GM18517 (cell line): Measurements from ENCODE around the gene MTCH1.
"Not testable (repeated sequence)": the region's sequence is repeated elsewhere in the genome, so short reads cannot be mapped to it uniquely, and the experiment has no call there.

Source experiments
- ATAC-seq: cut with Tn5 transposase; IDR thresholded peaks from one replicate; pipeline ENCODE4 v1.9.1; 2021; ENCODE audit warnings: mild to moderate bottlenecking, moderate library complexity; ENCODE audit not compliant: unreplicated experiment

MTCH1 gene

DNA sequence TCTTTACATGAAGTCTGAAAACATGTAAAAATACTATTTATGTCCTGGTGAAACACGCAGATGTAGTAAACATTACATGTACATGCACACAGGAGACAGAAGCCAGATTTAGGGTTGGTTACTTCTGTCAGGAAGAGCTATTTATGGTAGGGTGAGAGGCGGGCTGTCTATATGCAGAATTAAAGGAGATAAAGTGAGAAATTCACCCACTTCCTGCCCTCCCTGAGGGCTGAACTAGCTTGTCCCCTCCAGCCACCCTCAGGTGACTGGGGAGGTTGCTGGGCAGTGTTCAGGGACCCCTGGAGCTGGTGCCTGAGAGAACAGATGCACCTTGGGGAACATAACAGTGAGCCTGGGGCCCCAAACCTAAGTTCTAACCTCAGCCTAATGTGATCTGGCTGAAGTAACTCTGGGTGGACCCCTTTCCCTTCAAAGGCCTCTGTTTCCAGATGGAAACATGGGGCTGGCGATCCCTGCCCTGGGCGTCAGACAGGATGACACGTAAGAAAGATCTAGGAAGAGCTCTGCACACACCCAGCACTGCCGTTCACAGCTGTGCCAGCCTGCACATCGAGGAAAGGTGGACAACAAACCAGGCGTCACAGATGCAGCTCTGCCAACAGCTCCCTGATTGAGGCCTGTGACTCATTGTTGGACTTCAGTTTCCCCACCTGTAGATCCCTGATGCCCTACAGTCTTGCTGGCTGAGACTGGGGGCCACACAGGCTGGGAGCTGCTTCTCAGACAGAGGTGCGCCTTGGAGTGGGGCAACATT lies 30.1 kb downstream of the MTCH1 start:
- ATAC-seq: no peak

DNA sequence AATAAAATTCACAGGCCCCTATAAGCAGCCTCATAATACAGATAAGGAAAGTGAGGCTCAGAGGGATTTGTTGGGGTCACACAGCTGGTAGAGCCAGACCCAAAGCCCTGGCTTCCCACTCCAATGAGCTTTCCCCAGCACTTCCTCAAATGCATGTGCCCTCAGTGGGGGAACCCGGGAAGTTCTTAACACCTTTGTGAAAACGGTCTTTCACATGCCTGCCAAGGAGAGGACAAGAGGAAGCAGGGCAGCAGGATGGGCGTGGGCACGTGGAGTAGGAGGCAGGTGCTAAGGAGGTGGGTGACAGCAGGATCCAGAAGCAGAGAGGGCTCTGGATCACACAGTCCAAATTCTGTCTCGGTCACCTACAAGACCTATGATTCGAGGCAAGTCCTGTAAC lies 30.9 kb downstream of the MTCH1 start:
- no peak for ATAC-seq

DNA sequence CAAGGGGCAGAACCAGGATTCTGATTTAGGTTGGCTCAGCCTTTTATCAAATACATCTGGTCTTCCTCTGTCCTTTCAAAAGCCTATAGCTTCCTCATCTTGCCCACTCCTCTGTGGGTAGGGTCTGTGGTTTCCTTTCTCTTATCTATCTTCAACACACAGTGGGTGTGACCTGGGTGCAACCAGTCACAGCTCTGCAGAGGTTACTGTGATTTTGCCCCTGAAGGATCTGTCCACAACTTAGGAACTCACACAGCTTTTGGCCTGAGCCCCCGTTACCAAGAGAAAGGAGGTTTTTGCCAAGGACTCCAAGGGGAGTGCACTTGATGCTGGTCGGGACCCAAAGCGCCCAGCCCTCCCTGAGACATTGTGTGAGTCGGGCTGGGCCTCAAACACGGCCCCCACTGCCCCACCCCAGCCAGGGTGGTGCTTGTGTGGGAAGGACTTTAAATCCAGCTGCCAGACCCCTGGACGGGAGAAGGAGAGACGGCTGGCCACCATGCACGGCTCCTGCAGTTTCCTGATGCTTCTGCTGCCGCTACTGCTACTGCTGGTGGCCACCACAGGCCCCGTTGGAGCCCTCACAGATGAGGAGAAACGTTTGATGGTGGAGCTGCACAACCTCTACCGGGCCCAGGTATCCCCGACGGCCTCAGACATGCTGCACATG lies 31.6 kb downstream of the MTCH1 start, which contains the start of gene PI16:
TSS of gene PI16 (plus strand) at position 477 of the 670 bp plus-strand sequence. CDS start at position 500, 23 bp downstream.
- ATAC-seq: no peak

DNA sequence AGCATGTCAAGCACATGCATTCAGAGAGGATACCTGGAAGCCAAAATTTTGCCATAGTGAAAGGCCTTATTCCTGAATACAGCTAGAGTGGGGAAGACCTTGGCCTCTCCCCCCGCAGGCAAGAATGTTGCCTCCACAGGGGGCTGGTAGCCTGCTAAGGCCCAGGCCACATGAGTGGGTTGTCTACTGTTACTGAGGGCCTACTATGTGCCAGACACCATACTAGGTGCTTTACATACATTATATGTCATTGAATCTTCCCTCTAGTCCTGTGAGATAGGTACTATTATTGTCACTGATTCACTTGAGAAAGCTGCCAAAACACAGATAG lies 32.1 kb downstream of the MTCH1 start:
- no peak for ATAC-seq

DNA sequence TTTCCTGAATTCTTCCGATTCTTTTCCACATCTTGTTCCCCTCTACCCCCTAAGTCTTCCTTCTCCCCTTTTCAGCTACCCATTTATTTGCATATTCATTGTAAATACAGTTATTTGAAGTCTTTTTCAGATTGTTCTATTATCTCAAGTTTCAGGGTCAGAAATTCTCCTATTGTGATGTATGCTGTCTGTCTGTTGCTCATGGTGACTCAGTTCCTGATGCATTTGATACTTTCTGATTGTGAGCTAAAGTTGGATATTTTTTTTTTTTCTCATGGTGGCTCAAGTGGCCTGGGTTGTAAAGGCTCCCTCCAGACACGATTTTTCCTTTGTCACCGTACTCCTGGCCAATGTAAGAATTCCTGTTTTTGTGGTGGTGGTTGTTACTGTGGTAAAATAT lies 36.4 kb downstream of the MTCH1 start:
- ATAC-seq: no peak

DNA sequence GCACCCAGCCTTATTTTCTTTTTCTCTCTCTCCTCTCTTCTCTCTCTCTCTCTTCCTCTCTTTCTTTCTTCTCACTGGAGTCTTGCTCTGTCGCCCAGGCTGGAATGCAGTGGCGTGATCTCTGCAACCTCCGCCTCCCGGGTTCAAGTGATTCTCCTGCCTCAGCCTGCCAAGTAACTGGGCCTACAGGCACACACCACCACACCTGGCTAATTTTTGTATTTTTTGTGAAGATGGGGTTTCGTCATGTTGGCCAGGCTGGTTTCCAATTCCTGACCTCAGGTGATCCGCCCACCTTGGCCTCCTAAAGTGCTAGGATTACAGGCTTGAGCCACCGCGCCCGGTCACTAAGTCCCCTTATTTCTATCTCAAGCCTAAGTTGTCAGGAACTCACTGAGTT lies 36.9 kb downstream of the MTCH1 start:
- not testable (repeated sequence) for ATAC-seq

DNA sequence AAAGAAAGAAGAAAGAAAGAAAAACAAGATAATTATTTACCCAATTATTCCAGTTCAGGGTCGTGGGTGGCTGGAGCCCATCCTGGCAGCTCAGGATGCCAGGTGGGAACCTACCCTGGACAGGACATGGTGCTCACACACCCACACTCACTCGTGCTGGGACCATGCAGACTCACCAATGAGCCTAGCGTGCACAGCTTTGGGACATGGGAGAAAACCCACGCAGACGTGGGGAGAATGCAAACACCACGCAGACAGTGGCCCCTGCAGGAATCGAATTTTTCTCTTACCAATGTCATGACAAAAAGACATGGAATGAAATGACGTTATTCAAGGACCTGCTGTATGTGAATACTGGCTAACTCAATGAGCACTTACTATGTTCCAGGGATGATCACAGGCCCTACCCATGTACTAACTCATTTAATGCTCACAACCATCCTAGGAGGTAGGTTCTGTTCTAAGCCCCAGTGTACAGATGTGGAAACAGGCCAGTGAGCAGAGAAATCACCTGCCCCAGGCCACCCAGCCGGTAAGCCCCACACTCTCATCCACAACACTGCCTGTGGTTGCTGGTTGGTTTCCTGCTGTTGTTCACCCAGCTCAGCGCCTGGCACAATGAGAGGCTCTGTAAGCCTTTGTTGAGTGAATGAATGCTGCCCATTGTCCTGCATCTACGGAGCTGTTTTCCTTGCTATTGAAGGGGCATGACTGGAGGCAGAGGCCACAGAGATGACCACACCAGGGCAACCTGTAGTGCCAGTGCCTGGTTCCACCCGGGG lies 38.2 kb downstream of the MTCH1 start:
- no peak for ATAC-seq

DNA sequence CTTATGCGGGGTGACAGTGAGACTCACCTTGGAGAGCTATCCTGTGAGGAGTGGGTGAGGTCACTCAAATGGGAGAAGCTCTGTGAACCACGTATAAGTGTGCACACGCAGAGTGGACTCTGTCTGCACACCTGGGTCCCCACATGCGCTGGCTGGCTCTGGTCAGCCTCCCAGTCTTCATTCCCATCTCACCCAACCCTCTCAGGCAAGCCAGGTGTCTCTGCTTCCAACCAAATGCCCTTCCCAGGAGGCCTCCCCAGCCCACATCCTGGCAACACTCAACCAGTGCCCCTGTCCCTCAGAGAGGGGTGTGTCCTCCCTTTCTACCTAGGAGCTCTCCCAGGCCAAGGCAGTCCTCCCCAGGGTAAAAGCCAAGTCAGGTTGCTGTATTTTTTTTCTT lies 39.5 kb downstream of the MTCH1 start:
- ATAC-seq: no peak

DNA sequence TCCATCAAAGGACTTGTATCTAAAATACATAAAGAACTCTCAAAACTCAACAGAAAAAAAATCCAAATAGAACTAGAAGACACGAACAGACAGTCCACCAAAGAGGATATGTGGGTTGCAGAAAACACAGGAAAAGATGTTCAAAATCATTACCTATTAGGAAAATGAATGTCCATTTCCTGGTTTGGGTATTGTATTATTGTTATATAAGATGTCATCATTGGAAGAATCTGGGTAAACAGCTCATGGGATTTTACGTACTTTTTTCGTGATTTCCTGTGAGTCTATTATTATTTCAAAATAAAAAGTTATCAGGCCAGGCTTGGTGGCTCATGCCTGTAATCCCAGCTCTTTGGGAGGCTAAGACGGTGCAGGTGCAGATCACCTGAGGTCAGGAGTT lies 40.7 kb downstream of the MTCH1 start:
- no peak for ATAC-seq

DNA sequence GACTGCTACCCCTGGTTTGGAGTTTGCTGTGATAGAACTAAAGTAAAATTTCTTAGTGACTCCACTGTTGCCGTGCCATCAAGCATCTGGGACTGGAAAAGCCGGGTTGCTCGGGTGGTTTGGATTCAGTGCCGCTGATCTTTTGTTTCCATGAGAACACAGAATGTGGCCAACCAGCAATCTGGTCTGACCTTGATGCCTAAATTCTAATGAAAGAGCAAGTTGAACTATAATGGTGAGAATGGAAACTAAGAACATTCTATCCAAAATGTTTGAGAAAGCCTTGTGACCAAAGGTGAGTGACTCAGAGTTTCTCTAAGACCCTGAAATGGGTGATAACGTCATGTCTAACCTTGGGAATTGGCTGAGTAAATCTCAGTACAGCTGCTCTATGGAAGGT lies 41.3 kb downstream of the MTCH1 start:
- no peak for ATAC-seq

DNA sequence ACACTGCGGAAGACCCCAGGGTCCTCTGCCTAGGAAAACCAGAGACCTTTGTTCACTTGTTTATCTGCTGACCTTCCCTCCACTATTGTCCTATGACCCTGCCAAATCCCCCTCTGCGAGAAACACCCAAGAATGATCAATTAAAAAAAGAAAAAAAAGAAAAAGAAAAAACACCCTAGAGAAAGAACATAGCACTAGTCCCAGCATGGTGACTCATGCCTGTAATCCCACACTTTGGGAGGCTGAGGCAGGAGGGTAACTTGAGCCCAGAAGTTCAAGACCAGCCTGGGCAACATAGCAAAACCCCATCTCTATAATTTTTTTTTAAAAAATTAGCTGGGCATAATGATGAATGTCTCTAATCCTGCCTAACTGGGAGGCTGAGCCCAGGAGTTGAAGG lies 43.7 kb downstream of the MTCH1 start:
- ATAC-seq: not testable (repeated sequence)

DNA sequence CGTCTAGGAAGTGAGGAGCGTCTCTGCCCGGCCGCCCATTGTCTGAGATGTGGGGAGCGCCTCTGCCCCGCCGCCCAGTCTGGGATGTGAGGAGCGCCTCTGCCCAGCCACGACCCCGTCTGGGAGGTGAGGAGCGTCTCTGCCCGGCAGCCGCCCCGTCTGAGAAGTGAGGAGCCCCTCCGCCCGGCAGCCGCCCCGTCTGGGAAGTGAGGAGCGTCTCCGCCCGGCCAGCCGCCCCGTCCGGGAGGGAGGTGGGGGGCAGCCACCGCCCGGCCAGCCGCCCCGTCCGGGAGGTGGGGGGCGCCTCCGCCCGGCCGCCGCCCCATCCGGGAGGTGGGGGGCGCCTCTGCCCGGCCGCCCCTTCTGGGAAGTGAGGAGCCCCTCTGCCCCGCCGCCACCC lies 44.4 kb downstream of the MTCH1 start:
- ATAC-seq: not testable (repeated sequence)

DNA sequence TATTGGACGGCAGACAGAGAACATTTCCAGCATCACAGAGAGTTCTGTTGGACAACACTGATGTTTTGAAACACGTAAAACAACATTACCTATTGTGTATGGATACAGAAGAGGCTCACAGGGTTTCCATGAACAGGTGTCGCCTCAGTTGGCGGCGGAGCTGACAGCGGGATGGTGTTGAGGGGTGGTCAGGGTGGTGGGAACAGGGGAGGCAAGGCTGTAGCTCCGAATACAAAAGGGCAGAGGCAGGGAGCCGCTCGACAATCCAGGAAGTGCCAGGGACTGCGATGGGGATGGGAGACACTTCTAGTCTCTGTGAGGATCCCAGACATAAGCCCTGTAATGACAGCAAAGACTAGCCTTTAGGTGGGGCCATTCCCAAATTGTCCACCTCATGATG lies 46.0 kb downstream of the MTCH1 start:
- ATAC-seq: no peak

DNA sequence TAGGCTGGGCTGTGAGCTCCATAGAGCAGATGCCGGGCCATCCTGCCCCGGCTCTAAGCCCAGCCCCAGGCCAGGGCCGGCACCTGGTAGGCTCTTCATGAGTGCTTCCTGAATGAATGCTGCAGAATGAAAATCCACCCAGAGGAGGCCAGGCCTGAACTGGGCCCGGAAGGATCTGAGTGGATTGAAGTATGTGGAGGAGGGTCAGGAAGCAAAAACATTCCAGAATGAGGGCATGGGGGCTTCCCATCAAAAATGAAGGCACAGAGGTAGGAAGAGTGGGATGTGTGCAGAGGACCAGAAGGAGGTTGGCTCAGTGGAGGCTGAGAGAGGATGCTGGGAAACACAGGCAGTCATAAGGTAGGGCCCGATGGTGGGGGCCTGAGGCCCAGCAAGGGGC lies 47.0 kb downstream of the MTCH1 start:
- not testable (repeated sequence) for ATAC-seq

DNA sequence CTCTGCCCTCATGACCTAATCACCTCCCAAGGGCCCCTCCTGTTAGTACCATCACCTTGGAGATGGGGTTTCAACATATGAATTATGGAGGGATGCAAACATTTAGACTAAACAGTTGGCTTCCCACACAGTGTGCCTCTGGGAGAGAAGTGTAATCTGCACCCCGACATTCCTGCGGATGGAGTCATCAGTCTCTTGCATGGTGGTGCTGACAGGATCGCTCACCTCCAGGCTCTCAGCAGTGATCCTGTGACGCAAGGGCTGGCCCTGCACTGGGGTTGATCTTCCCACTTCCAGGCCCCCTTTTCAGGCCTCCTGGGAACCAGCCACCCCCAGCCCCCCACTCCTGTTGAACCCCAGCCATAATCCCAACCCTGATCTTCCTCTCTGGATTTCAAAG lies 47.5 kb downstream of the MTCH1 start:
- no peak for ATAC-seq

DNA sequence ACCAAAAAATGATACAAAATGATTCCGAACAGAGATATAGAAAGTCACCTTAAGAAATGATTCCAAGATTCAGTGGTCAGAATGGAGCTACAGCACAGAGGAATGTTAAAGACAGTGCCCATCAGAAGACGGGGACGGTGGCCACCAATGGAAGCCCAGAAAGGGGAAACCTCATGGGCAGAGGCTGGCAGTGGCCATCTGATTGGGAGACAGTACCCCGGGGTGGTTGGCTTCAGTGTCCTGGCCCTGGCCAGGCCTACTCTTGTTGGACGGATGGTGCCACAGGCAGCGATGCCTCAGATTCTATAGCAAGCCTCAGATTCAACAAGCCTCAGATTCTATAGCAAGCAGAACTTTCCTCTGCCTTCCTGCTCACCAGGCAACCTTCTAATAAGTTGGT lies 48.1 kb downstream of the MTCH1 start:
- ATAC-seq: no peak

DNA sequence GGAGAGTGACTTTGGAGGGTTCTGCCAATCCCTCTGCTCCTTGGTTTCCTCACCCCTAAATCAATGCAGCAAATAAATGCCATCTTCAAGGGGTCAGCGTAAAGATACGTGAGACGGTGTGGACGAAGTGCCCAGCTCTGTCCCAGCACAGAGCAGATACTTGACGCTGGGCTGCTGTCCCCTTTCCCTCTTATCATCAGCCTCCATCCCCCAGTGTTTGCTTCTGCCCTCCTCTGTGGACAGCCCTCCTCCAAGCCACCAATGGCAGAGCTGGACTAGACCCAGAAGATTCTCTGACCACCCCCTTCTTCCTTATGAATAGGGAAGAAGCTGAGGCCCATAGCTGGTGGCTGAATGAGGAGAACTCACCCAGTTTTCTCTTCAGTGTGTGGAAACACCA lies 49.2 kb downstream of the MTCH1 start:
- ATAC-seq: no peak

DNA sequence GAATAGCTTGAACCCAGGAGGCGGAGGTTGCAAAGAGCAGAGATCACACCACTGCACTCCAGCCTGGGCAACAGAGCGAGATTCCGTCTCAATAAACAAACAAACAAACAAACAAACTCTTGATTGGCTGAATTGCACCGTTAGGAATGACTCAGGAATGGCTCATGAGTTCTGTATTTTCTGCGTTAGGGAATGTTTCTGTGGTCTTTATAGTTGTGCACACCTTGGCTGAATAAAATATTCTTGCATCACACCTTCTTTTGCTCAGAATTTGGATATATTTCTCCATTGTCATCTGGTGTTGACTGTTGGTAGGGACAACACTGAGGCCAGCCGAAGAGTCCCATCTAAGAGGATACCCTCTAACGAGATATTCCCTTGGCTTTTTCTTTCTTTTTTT lies 51.1 kb downstream of the MTCH1 start:
- ATAC-seq: no peak

DNA sequence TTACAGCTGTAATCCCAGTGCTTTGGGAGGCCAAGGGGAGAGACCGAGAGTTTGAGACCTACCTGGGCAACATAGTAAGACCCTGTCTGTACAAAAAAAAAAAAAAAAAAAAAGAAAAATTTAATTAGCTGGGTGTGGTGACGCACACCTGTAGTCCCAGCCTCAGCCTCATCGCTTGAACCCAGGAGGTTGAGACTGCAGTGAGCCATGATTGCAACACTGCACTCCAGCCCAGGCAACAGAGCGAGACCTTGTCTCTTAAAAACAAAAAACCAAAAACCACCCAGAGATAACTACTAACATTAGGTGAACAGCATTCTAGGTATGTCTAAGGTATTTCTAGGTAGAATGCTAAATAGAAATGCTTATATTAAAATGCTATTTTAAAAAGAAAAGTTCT lies 52.5 kb downstream of the MTCH1 start:
- ATAC-seq: no peak

DNA sequence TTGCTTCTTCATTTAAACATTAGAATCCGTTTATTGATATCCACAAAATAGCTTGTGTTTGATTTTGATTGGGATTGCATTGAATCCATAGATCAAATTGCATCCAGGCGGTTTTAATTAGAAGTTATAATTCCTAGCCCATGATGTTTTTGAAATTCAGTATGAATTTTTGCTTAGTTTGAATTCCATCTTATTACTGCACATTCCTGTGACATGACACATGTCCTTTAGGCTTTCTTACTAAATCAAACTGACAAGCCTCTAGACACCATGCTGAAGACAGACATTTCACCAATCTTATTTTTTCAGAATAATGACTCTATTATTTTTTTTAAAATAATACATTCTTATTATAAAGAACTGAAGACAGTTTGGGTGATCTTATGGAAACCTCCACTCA lies 52.9 kb downstream of the MTCH1 start:
- ATAC-seq: no peak

DNA sequence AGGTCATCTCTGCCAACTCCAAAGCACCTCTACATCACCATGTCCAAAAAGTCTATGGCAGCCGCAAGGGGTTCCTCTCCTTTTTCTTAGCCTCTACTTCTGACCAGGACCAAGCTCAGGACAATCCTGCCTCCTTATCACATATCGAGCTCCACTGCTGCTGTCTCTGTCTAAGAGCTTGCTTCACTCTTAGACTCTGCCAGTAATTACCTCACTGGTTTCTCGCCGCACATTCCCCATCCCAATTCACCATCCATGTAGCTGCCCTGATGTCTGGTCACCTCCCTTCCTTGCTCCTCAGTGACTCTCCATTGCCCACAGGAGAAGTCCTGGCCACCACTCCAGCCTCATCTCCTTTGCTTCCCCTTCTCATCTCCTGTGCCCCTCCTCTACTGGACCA lies 55.5 kb downstream of the MTCH1 start:
- no peak for ATAC-seq

DNA sequence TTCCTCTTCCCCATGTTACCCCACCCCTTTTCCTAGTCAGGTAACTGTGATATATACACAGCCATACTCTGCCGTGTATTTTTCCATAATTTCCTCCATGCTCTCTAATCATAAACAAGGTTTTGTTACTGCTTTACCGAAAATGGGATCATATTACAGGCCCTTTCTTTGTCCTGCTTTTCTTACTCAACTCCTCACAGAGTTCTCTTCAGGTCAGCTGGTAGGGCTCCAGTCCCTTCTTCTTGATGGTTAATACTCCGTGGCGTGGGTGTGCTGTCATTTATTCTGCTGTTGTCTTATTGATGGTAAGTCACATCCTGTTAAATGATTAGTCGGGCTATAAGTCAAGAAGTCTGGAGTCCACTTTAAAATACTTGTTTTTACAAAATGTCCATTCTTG lies 56.4 kb downstream of the MTCH1 start:
- no peak for ATAC-seq
